A549 (cell line): ENCODE measurements around the gene CLIP2. TPM values are rescaled to one million over a fixed set of nuclear protein-coding genes. Genes with fewer than 3 reads are reported as not detected.
"Not testable (repeated sequence)": the region's sequence is repeated elsewhere in the genome, so short reads cannot be mapped to it uniquely, and the experiment has no call there.

Source experiments
- ATAC-seq, 2 experiments: fragments of 200-7000 bp in 1 of 2; fragments of >200 bp in 1 of 2; cut with Nextera tagmentation in 1 of 2; cut with Tn5 transposase in 1 of 2; 3 replicates each; pipeline versions ENCODE4 v1.8.0 to v1.9.1; 2018 to 2020; ENCODE audit warnings: mild to moderate bottlenecking in 1 of 2, moderate library complexity in 1 of 2
- CTCF ChIA-PET: fragments of 300-600 bp; sonication (Branson Sonifier 250); formaldehyde crosslinking; extraction: SDS; loops from one replicate; lab custom pipeline; 2021; ENCODE audit warnings: antibody characterized with exemption, inconsistent platforms; lab: Yijun Ruan, JAX
- POLR2A ChIA-PET: fragments of 350-600 bp; formaldehyde crosslinking; extraction: SDS; loops from one replicate; lab custom pipeline; 2021; ENCODE audit warnings: antibody characterized with exemption, inconsistent platforms; lab: Yijun Ruan, JAX
- DNase-seq, 2 experiments: peaks; one replicate each; pipeline versions ENCODE4 v3.0.0 to v3.0.0-alpha.2; 2011 to 2016; ENCODE audit warnings: low read depth in 1 of 2, low spot score in 1 of 2
- FAIRE-seq: peaks from 2 replicates; lab custom pipeline; 2011; peaks lifted over from hg19 to GRCh38; lab: Jason Lieb, UNC
- H3K27ac ChIP-seq, 2 experiments: fragments of >200 bp; sonication (Bioruptor Twin); formaldehyde crosslinking; 3 replicates each; pipeline ENCODE4 v1.5.1; 2016 to 2017
- H3K4me1 ChIP-seq: fragments of >200 bp; sonication (Bioruptor Twin); formaldehyde crosslinking; 3 replicates; pipeline ENCODE4 v1.6.1; 2016
- H3K4me2 ChIP-seq: fragments of >200 bp; sonication (Bioruptor Twin); formaldehyde crosslinking; 3 replicates; pipeline ENCODE4 v1.6.1; 2016
- H3K4me3 ChIP-seq: fragments of >200 bp; sonication (Bioruptor Twin); formaldehyde crosslinking; 3 replicates; pipeline ENCODE4 v1.5.1; 2016
- H3K9me3 ChIP-seq: fragments of >200 bp; sonication (Bioruptor Twin); formaldehyde crosslinking; 3 replicates; pipeline ENCODE4 v1.6.1; 2016
- ATOH8 ChIP-seq: fragments of 250-450 bp; sonication (Bioruptor Pico); IDR thresholded peaks from 2 replicates; pipeline ENCODE4 v1.5.0; 2020; ENCODE audit warnings: low read depth, mild to moderate bottlenecking, moderate library complexity
- BHLHE40 ChIP-seq: IDR thresholded peaks from 2 replicates; pipeline ENCODE4 v1.6.1; 2012; ENCODE audit warnings: low read depth, low read length, inconsistent platforms
- CBX2 ChIP-seq: fragments of 200-600 bp; sonication (generic); IDR thresholded peaks from 2 replicates; pipeline ENCODE4 v1.6.1; 2016; ENCODE audit warnings: low read depth, mild to moderate bottlenecking, borderline replicate concordance
- CBX8 ChIP-seq: fragments of 200-600 bp; sonication (generic); IDR thresholded peaks from 2 replicates; pipeline ENCODE4 v1.6.1; 2016
- CHD2 ChIP-seq: fragments of 150-350 bp; IDR thresholded peaks from 2 replicates; pipeline ENCODE4 v1.6.1; 2014; ENCODE audit warnings: low read length; ENCODE audit not compliant: partially characterized antibody
- EHF ChIP-seq: fragments of 250-450 bp; sonication (Bioruptor Pico); IDR thresholded peaks from 2 replicates; pipeline ENCODE4 v1.5.0; 2020; ENCODE audit warnings: mild to moderate bottlenecking
- GATA3 ChIP-seq: IDR thresholded peaks from 2 replicates; pipeline ENCODE4 v1.6.1; 2012; ENCODE audit warnings: borderline replicate concordance
- HDAC2 ChIP-seq: fragments of 200-600 bp; sonication (generic); IDR thresholded peaks from 2 replicates; pipeline ENCODE4 v1.6.1; 2016
- HMGXB4 ChIP-seq: fragments of 250-450 bp; sonication (Bioruptor Pico); IDR thresholded peaks from 2 replicates; pipeline ENCODE4 v1.5.0; 2021; ENCODE audit warnings: mild to moderate bottlenecking, moderate library complexity, borderline replicate concordance
- HOXB5 ChIP-seq: fragments of 250-450 bp; sonication (Bioruptor Pico); IDR thresholded peaks from 2 replicates; pipeline ENCODE4 v1.5.0; 2020; ENCODE audit warnings: mild to moderate bottlenecking, moderate library complexity
- MAZ ChIP-seq: fragments of 150-350 bp; IDR thresholded peaks from 2 replicates; pipeline ENCODE4 v1.6.1; 2014; ENCODE audit warnings: antibody characterized with exemption, low read depth, low read length, borderline replicate concordance
- PHF8 ChIP-seq: fragments of 200-600 bp; sonication (generic); IDR thresholded peaks from 2 replicates; pipeline ENCODE4 v1.6.1; 2016; ENCODE audit warnings: low read depth, mild to moderate bottlenecking, antibody characterized with exemption, moderate library complexity, borderline replicate concordance
- POLR2A ChIP-seq: IDR thresholded peaks from 2 replicates; pipeline ENCODE4 v1.6.1; 2012; ENCODE audit warnings: mild to moderate bottlenecking, low read length
- RARB ChIP-seq: fragments of 250-450 bp; sonication (Bioruptor Pico); IDR thresholded peaks from 2 replicates; pipeline ENCODE4 v1.8.0; 2021; ENCODE audit warnings: mild to moderate bottlenecking, moderate library complexity
- SREBF2 ChIP-seq: fragments of 450-650 bp; IDR thresholded peaks from 2 replicates; pipeline ENCODE4 v1.6.1; 2014; ENCODE audit warnings: mild to moderate bottlenecking, moderate library complexity
- ZC3H11A ChIP-seq: fragments of 450-650 bp; IDR thresholded peaks from 2 replicates; pipeline ENCODE4 v1.6.1; 2014; ENCODE audit warnings: antibody characterized with exemption, mild to moderate bottlenecking
- ZFP36 ChIP-seq: fragments of 450-650 bp; IDR thresholded peaks from 2 replicates; pipeline ENCODE4 v1.6.1; 2014; ENCODE audit warnings: borderline replicate concordance; ENCODE audit not compliant: partially characterized antibody
- WGBS: methylation state at CpG from one replicate; pipeline ENCODE4 v1.1.6; 2017; ENCODE audit errors: missing lambda C conversion rate; 5-methylcytosine and 5-hydroxymethylcytosine counted together
- polyA plus RNA-seq, 4 experiments: library from polyadenylated mRNA; depleted of rRNA in 3 of 4; stranded (reverse); fragments of >200 nt; fragmentation: RNase III in 1 of 4; extraction: RNeasy Plus Mini Kit Qiagen cat#74134 plus additional on column Dnase treatment in 1 of 4; gene quantifications; 2 replicates in 3 of 4; 3 replicates in 1 of 4; pipeline ENCODE4 v1.2.3, GENCODE V29; 2011 to 2017
- TF ChIP-seq, protein P1 (sequence below): fragments of 200-600 bp; sonication (generic); IDR thresholded peaks from 2 replicates; pipeline ENCODE4 v1.6.1; 2016; ENCODE audit warnings: antibody characterized with exemption, mild to moderate bottlenecking, moderate library complexity

The CLIP2 gene
- polyA plus RNA-seq, 2 of the 4 experiments (the other 2 are of a cell fraction): 3.7 to 17.0 TPM

- TF ChIP-seq, protein P1, sequence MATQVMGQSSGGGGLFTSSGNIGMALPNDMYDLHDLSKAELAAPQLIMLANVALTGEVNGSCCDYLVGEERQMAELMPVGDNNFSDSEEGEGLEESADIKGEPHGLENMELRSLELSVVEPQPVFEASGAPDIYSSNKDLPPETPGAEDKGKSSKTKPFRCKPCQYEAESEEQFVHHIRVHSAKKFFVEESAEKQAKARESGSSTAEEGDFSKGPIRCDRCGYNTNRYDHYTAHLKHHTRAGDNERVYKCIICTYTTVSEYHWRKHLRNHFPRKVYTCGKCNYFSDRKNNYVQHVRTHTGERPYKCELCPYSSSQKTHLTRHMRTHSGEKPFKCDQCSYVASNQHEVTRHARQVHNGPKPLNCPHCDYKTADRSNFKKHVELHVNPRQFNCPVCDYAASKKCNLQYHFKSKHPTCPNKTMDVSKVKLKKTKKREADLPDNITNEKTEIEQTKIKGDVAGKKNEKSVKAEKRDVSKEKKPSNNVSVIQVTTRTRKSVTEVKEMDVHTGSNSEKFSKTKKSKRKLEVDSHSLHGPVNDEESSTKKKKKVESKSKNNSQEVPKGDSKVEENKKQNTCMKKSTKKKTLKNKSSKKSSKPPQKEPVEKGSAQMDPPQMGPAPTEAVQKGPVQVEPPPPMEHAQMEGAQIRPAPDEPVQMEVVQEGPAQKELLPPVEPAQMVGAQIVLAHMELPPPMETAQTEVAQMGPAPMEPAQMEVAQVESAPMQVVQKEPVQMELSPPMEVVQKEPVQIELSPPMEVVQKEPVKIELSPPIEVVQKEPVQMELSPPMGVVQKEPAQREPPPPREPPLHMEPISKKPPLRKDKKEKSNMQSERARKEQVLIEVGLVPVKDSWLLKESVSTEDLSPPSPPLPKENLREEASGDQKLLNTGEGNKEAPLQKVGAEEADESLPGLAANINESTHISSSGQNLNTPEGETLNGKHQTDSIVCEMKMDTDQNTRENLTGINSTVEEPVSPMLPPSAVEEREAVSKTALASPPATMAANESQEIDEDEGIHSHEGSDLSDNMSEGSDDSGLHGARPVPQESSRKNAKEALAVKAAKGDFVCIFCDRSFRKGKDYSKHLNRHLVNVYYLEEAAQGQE: no peak
- TF ChIP-seq BHLHE40 (no peak), HMGXB4 (CRISPR knock-in tag) (no peak), EHF (CRISPR knock-in tag) (no peak), CBX8 (no peak), HOXB5 (CRISPR knock-in tag) (no peak)
Measured at GRCh38 chr7:74248156-74248555, 41.1 kb upstream of the CLIP2 start (continued).

DNA sequence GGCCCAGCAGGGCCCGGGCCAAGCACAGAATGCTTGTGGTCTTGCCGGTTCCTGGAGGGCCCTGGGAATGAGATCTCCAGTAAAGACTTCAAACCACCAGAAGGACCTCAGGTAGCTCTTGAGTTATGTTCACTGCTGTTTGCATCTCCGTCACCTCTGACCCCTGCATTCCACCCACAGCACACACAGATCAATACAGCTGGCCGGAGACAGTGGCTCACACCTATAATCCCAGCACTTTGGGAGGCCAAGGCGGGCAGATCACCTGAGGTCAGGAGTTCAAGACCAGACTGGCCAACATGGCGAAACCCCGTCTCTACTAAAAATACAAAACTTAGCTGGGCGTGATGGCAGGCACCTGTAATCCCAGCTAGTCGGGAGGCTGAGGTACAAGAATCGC is 40.1 kb upstream of the CLIP2 start:
- ATAC-seq, FAIRE-seq, H3K27ac ChIP-seq, H3K4me2 ChIP-seq, DNase-seq, H3K4me1 ChIP-seq, POLR2A ChIA-PET, H3K9me3 ChIP-seq, H3K4me3 ChIP-seq: not testable (repeated sequence)
- CTCF ChIA-PET: interaction anchor here (0.6 to 3.8 kb wide), 6 partner anchors 30 to 248 kb away, joined by 3 to 18 read pairs (median 4); no protein-coding TSS in a partner anchor
- WGBS: 96% methylated on average over 8 of the region's 10 CpGs

DNA sequence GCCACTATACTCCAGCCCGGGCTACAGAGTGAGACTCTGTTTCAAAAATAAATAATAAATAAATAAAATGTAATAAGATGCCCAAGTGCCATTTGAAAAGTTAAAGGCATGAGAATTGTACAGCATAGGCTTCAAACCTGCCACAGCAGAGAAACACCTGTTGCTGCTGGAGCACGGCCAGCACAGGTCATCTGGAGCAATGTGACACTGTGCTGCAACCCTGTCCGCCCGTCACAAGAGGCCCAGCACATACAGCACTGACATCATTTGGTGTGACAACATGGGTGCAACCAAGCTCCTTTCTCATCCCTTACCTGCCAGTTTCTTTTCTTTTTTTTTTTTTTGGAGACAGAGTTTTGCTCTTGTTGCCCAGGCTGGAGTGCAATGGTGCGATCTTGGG is 36.3 kb upstream of the CLIP2 start:
- peak overlapping the region; percentile 96; the same call in 2 of the 3 replicates for H3K4me3 ChIP-seq
- peaks cover 15% of the 10 kb centered on the region; the same call in 1 of the 3 replicates for H3K4me1 ChIP-seq
- TF ChIP-seq MAZ (no peak), PHF8 (no peak), HDAC2 (no peak), RARB (CRISPR knock-in tag) (no peak), GATA3 (no peak), CHD2 (no peak), ATOH8 (no peak), ZC3H11A (no peak), SREBF2 (no peak), ZFP36 (no peak), CBX2 (no peak), POLR2A (no peak)
- POLR2A ChIA-PET: no interaction called here
- no peak for FAIRE-seq
- CTCF ChIA-PET: interaction anchor here (1.1 to 2.0 kb wide), 4 partner anchors 11 to 148 kb away, joined by 3 to 10 read pairs (median 8); no protein-coding TSS in a partner anchor
- WGBS: 92% methylated on average over 5 of the region's 5 CpGs
- ATAC-seq: no peak
- DNase-seq: no peak
- H3K4me2 ChIP-seq: peak overlapping the region; percentile 74
- H3K27ac ChIP-seq: peak overlapping the region in 1 of 2 experiments; percentile 94; a peak in 2 of 6 replicates
- H3K9me3 ChIP-seq: no peaks in the 10 kb centered on the region
